Colonic mucosa (tissue), 4 donors: ENCODE results near the gene DHRS4. TPM values are rescaled to one million over a fixed set of nuclear protein-coding genes. Genes with fewer than 3 reads are reported as not detected.
"Not testable (repeated sequence)": the region's sequence is repeated elsewhere in the genome, so short reads cannot be mapped to it uniquely, and the experiment has no call there.

Experiments
- DNase-seq: peaks from one replicate; pipeline ENCODE4 v3.0.0-alpha.2; 2020
- H3K27ac ChIP-seq: fragments of 200-600 bp; one replicate; pipeline ENCODE4 v1.8.0; 2021
- H3K27me3 ChIP-seq: fragments of 200-600 bp; one replicate; pipeline ENCODE4 v1.8.0; 2021
- H3K36me3 ChIP-seq: fragments of 200-600 bp; one replicate; pipeline ENCODE4 v1.8.0; 2021
- H3K4me1 ChIP-seq: fragments of 200-600 bp; one replicate; pipeline ENCODE4 v1.8.0; 2021; ENCODE audit warnings: mild to moderate bottlenecking
- H3K4me3 ChIP-seq: fragments of 200-600 bp; one replicate; pipeline ENCODE4 v1.8.0; 2021
- H3K9ac ChIP-seq, 2 donors: one replicate each; pipeline ENCODE4 v1.7.0; 2013; ENCODE audit warnings: control low read depth in 2 of 2, low read depth in 2 of 2, low read length in 2 of 2
- H3K9me3 ChIP-seq: fragments of 200-600 bp; one replicate; pipeline ENCODE4 v1.8.0; 2021
- intact Hi-C: fragments of 100-400 bp; cut with DNase I; formaldehyde crosslinking; loops from one replicate; pipeline ENCODE4 v1.14.1; 2022
- total RNA-seq, 2 donors: library from RNA; stranded (reverse); fragmentation: NEBNext Ultra II Directional in 1 of 2; extraction: Animal tissue kit (Norgen Biotek cat#: 25700) in 1 of 2; gene quantifications; one replicate each; pipeline ENCODE4 v1.2.1, GENCODE V29; 2021
- TF ChIP-seq, protein P1 (sequence below): fragments of 200-600 bp; IDR thresholded peaks from one replicate; pipeline ENCODE4 v1.8.0; 2022; ENCODE audit warnings: antibody characterized with exemption, mild to moderate bottlenecking
- donor health status: healthy.
- donor health status: DM: no; HTN: no; CAD: no.
- donor health status: DM: no; HTN: no; CAD: no.

DHRS4 gene
- total RNA-seq, 2 donors from 2014 or later: 34.0 to 74.4 TPM

DNA sequence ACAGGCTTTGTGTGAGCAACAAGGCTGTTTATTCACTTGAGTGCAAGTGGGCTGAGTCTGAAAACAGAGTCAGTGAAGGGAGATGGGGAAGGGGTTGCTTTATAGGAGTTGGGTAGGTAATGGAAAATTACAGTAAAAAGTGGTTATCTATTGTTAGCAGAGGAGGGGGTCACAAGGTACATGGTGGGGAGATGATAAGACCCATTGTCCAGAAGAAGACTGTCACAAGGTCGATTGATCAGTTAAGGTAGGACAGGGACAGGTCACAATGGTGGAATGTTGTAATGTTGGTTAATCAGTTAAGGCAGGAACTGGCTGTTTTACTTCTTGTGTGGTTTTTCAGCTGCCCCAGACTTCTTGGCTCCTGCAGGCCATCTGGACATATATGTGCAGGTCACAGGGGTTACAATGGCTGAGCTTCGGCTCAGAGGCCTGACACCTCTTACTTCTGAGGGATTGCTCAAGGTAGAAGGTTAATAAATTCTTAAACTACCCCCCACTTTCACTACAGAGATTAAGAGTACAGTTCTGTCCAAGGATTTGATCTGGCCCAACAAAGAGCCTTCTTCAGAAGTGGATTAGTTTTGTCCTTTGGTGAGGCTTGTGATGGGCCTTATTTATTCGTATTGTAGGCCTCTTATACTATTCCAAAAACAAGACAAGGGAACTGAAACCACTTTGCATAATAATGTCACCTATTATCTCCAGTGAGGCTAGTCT lies 13.8 kb upstream of the DHRS4 start:
- TF ChIP-seq, protein P1, sequence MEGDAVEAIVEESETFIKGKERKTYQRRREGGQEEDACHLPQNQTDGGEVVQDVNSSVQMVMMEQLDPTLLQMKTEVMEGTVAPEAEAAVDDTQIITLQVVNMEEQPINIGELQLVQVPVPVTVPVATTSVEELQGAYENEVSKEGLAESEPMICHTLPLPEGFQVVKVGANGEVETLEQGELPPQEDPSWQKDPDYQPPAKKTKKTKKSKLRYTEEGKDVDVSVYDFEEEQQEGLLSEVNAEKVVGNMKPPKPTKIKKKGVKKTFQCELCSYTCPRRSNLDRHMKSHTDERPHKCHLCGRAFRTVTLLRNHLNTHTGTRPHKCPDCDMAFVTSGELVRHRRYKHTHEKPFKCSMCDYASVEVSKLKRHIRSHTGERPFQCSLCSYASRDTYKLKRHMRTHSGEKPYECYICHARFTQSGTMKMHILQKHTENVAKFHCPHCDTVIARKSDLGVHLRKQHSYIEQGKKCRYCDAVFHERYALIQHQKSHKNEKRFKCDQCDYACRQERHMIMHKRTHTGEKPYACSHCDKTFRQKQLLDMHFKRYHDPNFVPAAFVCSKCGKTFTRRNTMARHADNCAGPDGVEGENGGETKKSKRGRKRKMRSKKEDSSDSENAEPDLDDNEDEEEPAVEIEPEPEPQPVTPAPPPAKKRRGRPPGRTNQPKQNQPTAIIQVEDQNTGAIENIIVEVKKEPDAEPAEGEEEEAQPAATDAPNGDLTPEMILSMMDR: no peak
- H3K4me1 ChIP-seq: no peaks in the 10 kb centered on the region
- H3K27ac ChIP-seq: no peak overlapping the region
- DNase-seq: no peak
- intact Hi-C loops: no loop called here
- no peaks in the 10 kb centered on the region for H3K9me3 ChIP-seq
- H3K9ac ChIP-seq: no peak overlapping the region
- no peaks in the 10 kb centered on the region for H3K36me3 ChIP-seq
- no peak overlapping the region for H3K4me3 ChIP-seq
- H3K27me3 ChIP-seq: no peaks in the 10 kb centered on the region

DNA sequence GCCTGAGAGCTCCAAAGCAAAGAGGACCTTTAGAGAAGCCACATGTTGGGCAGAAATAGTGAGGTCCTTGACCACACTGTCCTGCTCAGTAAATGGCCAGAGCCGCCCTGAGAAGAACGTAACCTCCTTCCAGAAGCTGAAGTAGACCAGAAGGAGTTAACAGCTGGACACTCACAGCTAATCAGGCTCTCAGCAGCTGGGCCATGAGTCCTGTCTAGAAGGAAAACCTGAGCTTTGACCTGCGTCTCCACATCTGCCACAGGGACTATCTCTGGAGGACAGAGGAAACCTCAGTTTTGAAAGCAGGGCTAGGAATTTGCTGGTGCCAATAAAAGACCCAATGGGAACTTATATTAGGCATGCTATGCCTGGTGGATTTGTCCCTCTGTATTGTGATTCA lies 12.3 kb upstream of the DHRS4 start:
- TF ChIP-seq, protein P1: no peak
- Histone ChIP-seq H3K36me3 (no peaks in the 10 kb centered on the region), H3K27ac (no peak overlapping the region), H3K27me3 (no peaks in the 10 kb centered on the region), H3K9me3 (no peaks in the 10 kb centered on the region), H3K9ac (no peak overlapping the region), H3K4me3 (no peak overlapping the region), H3K4me1 (no peaks in the 10 kb centered on the region)
- no peak for DNase-seq
- intact Hi-C loops: no loop called here

DNA sequence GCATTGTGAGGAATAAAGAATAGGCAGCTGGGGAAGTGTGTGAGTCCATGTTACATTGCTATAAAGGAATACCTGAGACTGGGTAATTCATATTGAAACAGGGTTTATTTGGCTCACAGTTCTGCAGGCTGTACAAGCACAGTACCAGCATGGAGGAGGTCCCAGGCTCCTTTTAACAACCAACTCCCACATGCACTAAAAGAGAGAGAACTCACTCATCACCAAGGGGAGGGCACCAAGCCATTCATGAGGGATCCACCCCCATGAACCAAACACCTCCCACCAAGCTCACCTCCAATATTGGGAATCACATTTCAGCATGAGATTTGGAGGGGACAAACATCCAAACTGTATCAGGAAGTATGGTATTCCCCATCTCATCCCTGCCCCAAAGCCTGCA lies 11.9 kb upstream of the DHRS4 start:
- no peaks in the 10 kb centered on the region for H3K9me3 ChIP-seq
- no peak overlapping the region for H3K27ac ChIP-seq
- no peaks in the 10 kb centered on the region for H3K36me3 ChIP-seq
- no peak overlapping the region for H3K4me3 ChIP-seq
- no peaks in the 10 kb centered on the region for H3K4me1 ChIP-seq
- intact Hi-C loops: no loop called here
- no peak overlapping the region for H3K9ac ChIP-seq
- TF ChIP-seq, protein P1: no peak
- no peak for DNase-seq
- H3K27me3 ChIP-seq: no peaks in the 10 kb centered on the region

DNA sequence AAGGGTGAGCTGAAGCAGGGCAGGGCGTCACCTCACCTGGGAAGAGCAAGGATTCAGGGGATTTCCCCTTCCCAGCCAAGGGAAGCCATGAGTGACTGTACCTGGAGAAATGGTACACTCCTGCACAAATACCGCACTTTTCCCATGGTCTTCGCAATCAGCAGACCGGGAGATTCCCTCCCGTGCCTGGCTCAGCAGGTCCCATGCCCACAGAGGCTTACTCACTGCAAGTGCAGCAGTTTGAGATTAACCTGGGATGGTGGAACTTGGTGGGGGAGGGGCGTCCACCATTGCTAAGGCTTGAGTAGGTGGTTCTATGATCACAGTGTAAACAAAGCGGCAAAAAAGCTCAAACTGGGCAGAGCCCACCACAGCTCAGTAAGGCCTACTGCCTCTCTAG lies 11.0 kb upstream of the DHRS4 start:
- Histone ChIP-seq H3K4me1 (no peaks in the 10 kb centered on the region), H3K27ac (no peak overlapping the region), H3K9ac (no peak overlapping the region), H3K36me3 (no peaks in the 10 kb centered on the region), H3K4me3 (no peak overlapping the region), H3K9me3 (no peaks in the 10 kb centered on the region), H3K27me3 (no peaks in the 10 kb centered on the region)
- intact Hi-C loops: no loop called here
- TF ChIP-seq, protein P1: no peak
- no peak for DNase-seq

DNA sequence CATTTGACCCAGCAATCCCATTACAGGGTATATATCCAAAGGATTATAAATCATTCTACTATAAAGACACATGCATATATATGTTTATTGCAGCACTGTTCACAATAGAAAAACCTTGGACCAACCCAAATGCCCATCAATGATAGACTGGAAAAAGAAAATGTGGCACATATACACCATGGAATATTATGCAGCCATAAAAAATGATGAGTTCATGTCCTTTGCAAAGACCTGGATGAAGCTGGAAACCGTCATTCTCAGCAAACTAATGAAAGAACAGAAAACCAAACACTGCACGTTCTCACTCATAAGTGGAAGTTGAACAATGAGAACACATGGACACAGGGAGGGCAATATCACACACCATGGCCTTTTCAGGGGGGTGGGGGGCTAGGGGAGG lies 4.5 kb upstream of the DHRS4 start:
- H3K4me1 ChIP-seq, H3K36me3 ChIP-seq, H3K4me3 ChIP-seq, DNase-seq, H3K27me3 ChIP-seq, H3K27ac ChIP-seq, intact Hi-C loops, H3K9me3 ChIP-seq, H3K9ac ChIP-seq: not testable (repeated sequence)

DNA sequence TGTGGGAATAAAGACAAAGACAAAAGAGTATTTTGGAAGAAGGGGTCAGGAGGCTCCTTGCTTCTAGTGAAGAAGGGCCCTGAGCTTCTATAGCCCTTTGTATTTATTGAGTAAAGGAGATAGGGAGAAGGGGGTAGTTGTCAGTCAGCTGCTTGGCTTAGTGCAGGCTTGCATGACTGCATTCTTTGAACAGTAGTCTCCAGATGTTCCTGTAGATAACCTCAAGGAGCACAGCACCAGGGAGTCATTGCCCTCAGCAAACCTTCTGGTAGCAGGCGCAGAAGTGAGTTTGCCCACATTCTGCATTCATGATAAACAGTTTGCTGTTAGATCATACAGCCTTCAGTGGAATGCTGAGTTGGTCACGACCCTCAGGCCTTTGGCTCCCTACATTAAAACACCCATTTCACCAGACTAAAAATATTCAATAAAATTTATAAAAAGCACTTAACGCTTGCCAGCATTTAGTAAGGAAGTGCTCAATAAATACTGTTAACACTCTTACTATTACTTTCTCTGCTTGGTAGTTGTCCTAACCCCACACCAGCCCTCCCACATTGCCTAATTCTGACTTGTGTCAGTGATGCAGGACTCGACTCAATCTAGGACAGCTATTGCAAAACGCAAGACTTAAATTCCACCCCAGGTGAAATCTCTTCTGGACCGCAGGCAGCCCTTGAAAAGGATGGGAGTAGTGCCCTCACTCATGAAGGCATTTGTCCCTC lies 3.0 kb upstream of the DHRS4 start:
- intact Hi-C loops: no loop called here
- no peak overlapping the region for H3K27ac ChIP-seq
- H3K4me3 ChIP-seq: no peak overlapping the region
- no peaks in the 10 kb centered on the region for H3K27me3 ChIP-seq
- no peaks in the 10 kb centered on the region for H3K9me3 ChIP-seq
- no peaks in the 10 kb centered on the region for H3K36me3 ChIP-seq
- TF ChIP-seq, protein P1: no peak
- DNase-seq: no peak
- H3K4me1 ChIP-seq: no peaks in the 10 kb centered on the region
- H3K9ac ChIP-seq: no peak overlapping the region

DNA sequence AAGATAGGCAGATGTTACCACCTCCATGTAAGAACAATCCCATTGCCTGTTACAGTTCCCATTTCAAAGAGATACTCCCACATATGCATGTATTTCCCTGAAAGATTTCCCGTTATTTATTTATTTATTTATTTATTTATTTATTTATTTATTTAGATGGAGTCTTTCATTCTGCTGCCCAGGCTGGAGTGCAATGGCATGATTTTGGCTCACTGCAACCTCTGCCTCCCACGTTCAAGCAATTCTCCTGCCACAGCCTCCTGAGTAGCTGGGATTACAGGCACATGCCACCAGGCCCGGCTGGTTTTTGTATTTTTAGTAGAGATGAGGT lies 2.5 kb upstream of the DHRS4 start:
- H3K9ac ChIP-seq, H3K27me3 ChIP-seq, intact Hi-C loops, DNase-seq, H3K4me1 ChIP-seq, H3K9me3 ChIP-seq, H3K27ac ChIP-seq, H3K36me3 ChIP-seq, H3K4me3 ChIP-seq: not testable (repeated sequence)
